ENCODE measurements around the gene ZMYND19.
"Not testable (repeated sequence)": the region's sequence is repeated elsewhere in the genome, so short reads cannot be mapped to it uniquely, and the experiment has no call there.

ZMYND19 gene

GRCh38 chr9:137590469-137591383 is at the start of gene ZMYND19:
ZMYND19 (minus strand) TSS chr9:137590512; CDS start chr9:137590263, 249 bp downstream.
- Histone ChIP-seq H3K79me2 (ENCODE audit: control insufficient read depth, insufficient read depth, low read length, unreplicated experiment) (peaks cover 36% of the 10 kb centered on the region), H3K4me3 (ENCODE audit: low read depth, low read length) (peak within 1 kb of the TSS; percentile 99), H2AFZ (ENCODE audit: low read length, unreplicated experiment) (peak within 1 kb of the TSS; percentile 83), H3K4me1 (ENCODE audit: control insufficient read depth, insufficient read depth, low read length, unreplicated experiment) (peaks cover 10% of the 10 kb centered on the region), H3K36me3 (ENCODE audit: insufficient read depth, low read length) (peaks cover 11% of the 10 kb centered on the region; the same call in 1 of the 2 replicates), H3K27me3 (ENCODE audit: insufficient read depth, low read length) (no peaks in the 10 kb centered on the region), H3K27ac (ENCODE audit: low read depth, low read length) (peak within 1 kb of the TSS; percentile 38; the same call in 1 of the 2 replicates)

GRCh38 chr9:137639303-137640051 is 49.2 kb upstream of the ZMYND19 start:
- Histone ChIP-seq H3K4me3 (ENCODE audit: low read depth, low read length) (peak overlapping the region; percentile 70), H3K27ac (ENCODE audit: low read depth, low read length) (peak overlapping the region; percentile 47), H2AFZ (ENCODE audit: low read length, unreplicated experiment) (peak overlapping the region; percentile 7), H3K36me3 (ENCODE audit: insufficient read depth, low read length) (no peaks in the 10 kb centered on the region), H3K27me3 (ENCODE audit: insufficient read depth, low read length) (no peaks in the 10 kb centered on the region), H3K79me2 (ENCODE audit: control insufficient read depth, insufficient read depth, low read length, unreplicated experiment) (peaks cover 74% of the 10 kb centered on the region), H3K4me1 (ENCODE audit: control insufficient read depth, insufficient read depth, low read length, unreplicated experiment) (peaks cover 5% of the 10 kb centered on the region)

GRCh38 chr9:137638680-137639079 is 48.4 kb upstream of the ZMYND19 start:
- Histone ChIP-seq H3K79me2 (ENCODE audit: control insufficient read depth, insufficient read depth, low read length, unreplicated experiment) (peaks cover 73% of the 10 kb centered on the region), H2AFZ (ENCODE audit: low read length, unreplicated experiment) (no peak overlapping the region), H3K36me3 (ENCODE audit: insufficient read depth, low read length) (no peaks in the 10 kb centered on the region), H3K4me1 (ENCODE audit: control insufficient read depth, insufficient read depth, low read length, unreplicated experiment) (peaks cover 5% of the 10 kb centered on the region), H3K27ac (ENCODE audit: low read depth, low read length) (peak overlapping the region; percentile 47), H3K27me3 (ENCODE audit: insufficient read depth, low read length) (no peaks in the 10 kb centered on the region), H3K4me3 (ENCODE audit: low read depth, low read length) (peak overlapping the region; percentile 70)

GRCh38 chr9:137634016-137634415 is 43.7 kb upstream of the ZMYND19 start:
- H3K79me2 ChIP-seq (ENCODE audit: control insufficient read depth, insufficient read depth, low read length, unreplicated experiment): peaks cover 73% of the 10 kb centered on the region
- no peaks in the 10 kb centered on the region for H3K36me3 ChIP-seq (ENCODE audit: insufficient read depth, low read length)
- no peaks in the 10 kb centered on the region for H3K27me3 ChIP-seq (ENCODE audit: insufficient read depth, low read length)
- no peak overlapping the region for H2AFZ ChIP-seq (ENCODE audit: low read length, unreplicated experiment)
- H3K4me1 ChIP-seq (ENCODE audit: control insufficient read depth, insufficient read depth, low read length, unreplicated experiment): peaks cover 16% of the 10 kb centered on the region
- H3K27ac ChIP-seq (ENCODE audit: low read depth, low read length): no peak overlapping the region
- H3K4me3 ChIP-seq (ENCODE audit: low read depth, low read length): no peak overlapping the region

GRCh38 chr9:137632230-137633161 is 42.2 kb upstream of the ZMYND19 start:
- H3K27ac ChIP-seq (ENCODE audit: low read depth, low read length): no peak overlapping the region
- H3K79me2 ChIP-seq (ENCODE audit: control insufficient read depth, insufficient read depth, low read length, unreplicated experiment): peaks cover 71% of the 10 kb centered on the region
- H3K27me3 ChIP-seq (ENCODE audit: insufficient read depth, low read length): no peaks in the 10 kb centered on the region
- peaks cover 11% of the 10 kb centered on the region for H3K4me1 ChIP-seq (ENCODE audit: control insufficient read depth, insufficient read depth, low read length, unreplicated experiment)
- H2AFZ ChIP-seq (ENCODE audit: low read length, unreplicated experiment): no peak overlapping the region
- no peaks in the 10 kb centered on the region for H3K36me3 ChIP-seq (ENCODE audit: insufficient read depth, low read length)
- H3K4me3 ChIP-seq (ENCODE audit: low read depth, low read length): no peak overlapping the region

- H3K4me3 ChIP-seq (ENCODE audit: low read depth, low read length): no peak overlapping the region
- peaks cover 77% of the 10 kb centered on the region for H3K79me2 ChIP-seq (ENCODE audit: control insufficient read depth, insufficient read depth, low read length, unreplicated experiment)
- no peak overlapping the region for H2AFZ ChIP-seq (ENCODE audit: low read length, unreplicated experiment)
- H3K27me3 ChIP-seq (ENCODE audit: insufficient read depth, low read length): no peaks in the 10 kb centered on the region
- no peaks in the 10 kb centered on the region for H3K36me3 ChIP-seq (ENCODE audit: insufficient read depth, low read length)
- peaks cover 11% of the 10 kb centered on the region for H3K4me1 ChIP-seq (ENCODE audit: control insufficient read depth, insufficient read depth, low read length, unreplicated experiment)
- H3K27ac ChIP-seq (ENCODE audit: low read depth, low read length): no peak overlapping the region
These were observed 41.3 kb upstream of the ZMYND19 start for GRCh38 chr9:137631345-137632229.

GRCh38 chr9:137630679-137631078 is 40.4 kb upstream of the ZMYND19 start:
- Histone ChIP-seq H3K27ac (ENCODE audit: low read depth, low read length) (no peak overlapping the region), H2AFZ (ENCODE audit: low read length, unreplicated experiment) (no peak overlapping the region), H3K4me1 (ENCODE audit: control insufficient read depth, insufficient read depth, low read length, unreplicated experiment) (peaks cover 11% of the 10 kb centered on the region), H3K4me3 (ENCODE audit: low read depth, low read length) (no peak overlapping the region), H3K36me3 (ENCODE audit: insufficient read depth, low read length) (no peaks in the 10 kb centered on the region), H3K27me3 (ENCODE audit: insufficient read depth, low read length) (no peaks in the 10 kb centered on the region), H3K79me2 (ENCODE audit: control insufficient read depth, insufficient read depth, low read length, unreplicated experiment) (peaks cover 75% of the 10 kb centered on the region)

GRCh38 chr9:137630126-137630525 is 39.8 kb upstream of the ZMYND19 start:
- 0 out of 2 replicates have a peak overlapping the region, but pooled peaks have one; percentile 21 for H3K4me3 ChIP-seq (ENCODE audit: low read depth, low read length)
- no peaks in the 10 kb centered on the region for H3K36me3 ChIP-seq (ENCODE audit: insufficient read depth, low read length)
- H3K79me2 ChIP-seq (ENCODE audit: control insufficient read depth, insufficient read depth, low read length, unreplicated experiment): peaks cover 80% of the 10 kb centered on the region
- H3K4me1 ChIP-seq (ENCODE audit: control insufficient read depth, insufficient read depth, low read length, unreplicated experiment): peaks cover 11% of the 10 kb centered on the region
- no peaks in the 10 kb centered on the region for H3K27me3 ChIP-seq (ENCODE audit: insufficient read depth, low read length)
- H3K27ac ChIP-seq (ENCODE audit: low read depth, low read length): 0 out of 2 replicates have a peak overlapping the region, but pooled peaks have one; percentile 26
- H2AFZ ChIP-seq (ENCODE audit: low read length, unreplicated experiment): no peak overlapping the region

GRCh38 chr9:137627406-137627805 is 37.1 kb upstream of the ZMYND19 start:
- not testable (repeated sequence) for H3K4me3 ChIP-seq (ENCODE audit: low read depth, low read length); H3K27me3 ChIP-seq (ENCODE audit: insufficient read depth, low read length); H2AFZ ChIP-seq (ENCODE audit: low read length, unreplicated experiment); H3K27ac ChIP-seq (ENCODE audit: low read depth, low read length); H3K36me3 ChIP-seq (ENCODE audit: insufficient read depth, low read length)
- Histone ChIP-seq H3K79me2 (ENCODE audit: control insufficient read depth, insufficient read depth, low read length, unreplicated experiment) (peaks cover 86% of the 10 kb centered on the region), H3K4me1 (ENCODE audit: control insufficient read depth, insufficient read depth, low read length, unreplicated experiment) (peaks cover 11% of the 10 kb centered on the region)

Data from ACC112 (cell line).